Medulla oblongata (tissue), 1 donor: ENCODE results near the gene FADS2.
"Not testable (repeated sequence)": the region's sequence is repeated elsewhere in the genome, so short reads cannot be mapped to it uniquely, and the experiment has no call there.

Experiments used
- DNase-seq: peaks from one replicate; pipeline ENCODE4 v3.0.0-alpha.2; 2015; ENCODE audit errors: extremely low spot score

Gene FADS2

GRCh38 chr11:61868571-61869428 is 40.7 kb downstream of the FADS2 start:
- DNase-seq = no peak

GRCh38 chr11:61869429-61869707 is 41.3 kb downstream of the FADS2 start:
- DNase-seq = no peak

GRCh38 chr11:61869708-61870451 is 41.8 kb downstream of the FADS2 start:
- no peak for DNase-seq

- peak; percentile 41 for DNase-seq
These were observed 42.5 kb downstream of the FADS2 start for GRCh38 chr11:61870541-61871031.

- peak; percentile 82 for DNase-seq
These were observed 43.1 kb downstream of the FADS2 start for GRCh38 chr11:61871158-61871597.

- DNase-seq = no peak
These were observed 45.0 kb downstream of the FADS2 start for GRCh38 chr11:61872935-61873565.

GRCh38 chr11:61873588-61874376 is 45.7 kb downstream of the FADS2 start:
- no peak for DNase-seq

GRCh38 chr11:61874377-61874809 is 46.3 kb downstream of the FADS2 start:
- no peak for DNase-seq

- no peak for DNase-seq
These were observed 46.8 kb downstream of the FADS2 start for GRCh38 chr11:61874853-61875252.

GRCh38 chr11:61875698-61876097 is 47.6 kb downstream of the FADS2 start:
- no peak for DNase-seq

GRCh38 chr11:61879152-61879551 is 51.1 kb downstream of the FADS2 start:
- DNase-seq = no peak

- DNase-seq = no peak
These were observed 51.9 kb downstream of the FADS2 start for GRCh38 chr11:61880031-61880430.

GRCh38 chr11:61880454-61880853 is 52.4 kb downstream of the FADS2 start:
- DNase-seq = no peak

GRCh38 chr11:61881397-61881796 is 53.3 kb downstream of the FADS2 start:
- no peak for DNase-seq

- not testable (repeated sequence) for DNase-seq
These were observed 54.2 kb downstream of the FADS2 start for GRCh38 chr11:61882267-61882666.

GRCh38 chr11:61882879-61883278 is 54.8 kb downstream of the FADS2 start:
- DNase-seq = no peak

GRCh38 chr11:61883327-61883726 is 55.2 kb downstream of the FADS2 start:
- no peak for DNase-seq

GRCh38 chr11:61883947-61884346 is 55.8 kb downstream of the FADS2 start:
- no peak for DNase-seq

- DNase-seq = no peak
These were observed 57.2 kb downstream of the FADS2 start for GRCh38 chr11:61885166-61885778.

- DNase-seq = no peak
These were observed 57.9 kb downstream of the FADS2 start for GRCh38 chr11:61885784-61886580.
